Prostate gland (tissue), 2 donors: Measurements from ENCODE around the gene PKHD1.

ENCODE experiments used
- POLR2A ChIP-seq: fragments of 450-650 bp; IDR thresholded peaks from one replicate; pipeline ENCODE4 v1.6.1; 2016; ENCODE audit warnings: antibody characterized with exemption, mild to moderate bottlenecking
- TF ChIP-seq, protein P1 (sequence below), 4 experiments: fragments of 200-600 bp in 2 of 4; fragments of 450-650 bp in 2 of 4; sonication (generic) in 2 of 4; IDR thresholded peaks; 1 replicate in 3 of 4; 2 replicates in 1 of 4; pipeline ENCODE4 v1.5.1; 2016 to 2019; ENCODE audit warnings: antibody characterized with exemption in 4 of 4, mild to moderate bottlenecking in 2 of 4, moderate library complexity in 2 of 4

GRCh38 chr6:52016915-52017748 lies 70.3 kb downstream of the PKHD1 start:
- TF ChIP-seq POLR2A = no peak
- TF ChIP-seq, protein P1, sequence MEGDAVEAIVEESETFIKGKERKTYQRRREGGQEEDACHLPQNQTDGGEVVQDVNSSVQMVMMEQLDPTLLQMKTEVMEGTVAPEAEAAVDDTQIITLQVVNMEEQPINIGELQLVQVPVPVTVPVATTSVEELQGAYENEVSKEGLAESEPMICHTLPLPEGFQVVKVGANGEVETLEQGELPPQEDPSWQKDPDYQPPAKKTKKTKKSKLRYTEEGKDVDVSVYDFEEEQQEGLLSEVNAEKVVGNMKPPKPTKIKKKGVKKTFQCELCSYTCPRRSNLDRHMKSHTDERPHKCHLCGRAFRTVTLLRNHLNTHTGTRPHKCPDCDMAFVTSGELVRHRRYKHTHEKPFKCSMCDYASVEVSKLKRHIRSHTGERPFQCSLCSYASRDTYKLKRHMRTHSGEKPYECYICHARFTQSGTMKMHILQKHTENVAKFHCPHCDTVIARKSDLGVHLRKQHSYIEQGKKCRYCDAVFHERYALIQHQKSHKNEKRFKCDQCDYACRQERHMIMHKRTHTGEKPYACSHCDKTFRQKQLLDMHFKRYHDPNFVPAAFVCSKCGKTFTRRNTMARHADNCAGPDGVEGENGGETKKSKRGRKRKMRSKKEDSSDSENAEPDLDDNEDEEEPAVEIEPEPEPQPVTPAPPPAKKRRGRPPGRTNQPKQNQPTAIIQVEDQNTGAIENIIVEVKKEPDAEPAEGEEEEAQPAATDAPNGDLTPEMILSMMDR (IDR thresholded peaks at IDR 0.05) = no peak
